ENCODE results near the gene KTN1.

Gene KTN1

GRCh38 chr14:55579724-55580469 lies at the start of gene KTN1:
KTN1 (plus strand) TSS chr14:55580207; CDS start chr14:55612049, 31,842 bp downstream.
- peak within 1 kb of the TSS; percentile 90 for H3K4me3 ChIP-seq (ENCODE audit: low read length)
- H3K4me1 ChIP-seq (ENCODE audit: control insufficient read depth, insufficient read depth, low read length) = peaks cover 7% of the 10 kb centered on the region

GRCh38 chr14:55530464-55530863 lies 49.5 kb upstream of the KTN1 start:
- Histone ChIP-seq H3K4me3 (ENCODE audit: low read length) (no peak overlapping the region), H3K27ac (ENCODE audit: low read depth, low read length) (no peak overlapping the region), H3K9ac (ENCODE audit: low read length) (no peak overlapping the region), H3K27me3 (ENCODE audit: control insufficient read depth, insufficient read depth, low read length) (no peaks in the 10 kb centered on the region), H3K36me3 (ENCODE audit: control insufficient read depth, insufficient read depth, low read length) (no peaks in the 10 kb centered on the region), H3K4me1 (ENCODE audit: control insufficient read depth, insufficient read depth, low read length) (no peaks in the 10 kb centered on the region)

More at GRCh38 chr14:55579724-55580469, at the start of gene KTN1:
- Histone ChIP-seq H3K9ac (ENCODE audit: low read length) (peak within 1 kb of the TSS; percentile 85), H3K27ac (ENCODE audit: low read depth, low read length) (peak within 1 kb of the TSS; percentile 89), H3K36me3 (ENCODE audit: control insufficient read depth, insufficient read depth, low read length) (no peaks in the 10 kb centered on the region), H3K27me3 (ENCODE audit: control insufficient read depth, insufficient read depth, low read length) (no peaks in the 10 kb centered on the region)

- H3K27me3 ChIP-seq (ENCODE audit: control insufficient read depth, insufficient read depth, low read length) = no peaks in the 10 kb centered on the region
- no peak overlapping the region for H3K9ac ChIP-seq (ENCODE audit: low read length)
- H3K4me3 ChIP-seq (ENCODE audit: low read length) = no peak overlapping the region
- H3K4me1 ChIP-seq (ENCODE audit: control insufficient read depth, insufficient read depth, low read length) = no peaks in the 10 kb centered on the region
- H3K27ac ChIP-seq (ENCODE audit: low read depth, low read length) = no peak overlapping the region
- no peaks in the 10 kb centered on the region for H3K36me3 ChIP-seq (ENCODE audit: control insufficient read depth, insufficient read depth, low read length)
Observed at GRCh38 chr14:55532645-55533344, 47.2 kb upstream of the KTN1 start.

- Histone ChIP-seq H3K4me3 (ENCODE audit: low read length) (no peak overlapping the region), H3K27me3 (ENCODE audit: control insufficient read depth, insufficient read depth, low read length) (no peaks in the 10 kb centered on the region), H3K36me3 (ENCODE audit: control insufficient read depth, insufficient read depth, low read length) (no peaks in the 10 kb centered on the region), H3K27ac (ENCODE audit: low read depth, low read length) (no peak overlapping the region), H3K9ac (ENCODE audit: low read length) (no peak overlapping the region), H3K4me1 (ENCODE audit: control insufficient read depth, insufficient read depth, low read length) (no peaks in the 10 kb centered on the region)
Observed at GRCh38 chr14:55533960-55534359, 46.0 kb upstream of the KTN1 start.

GRCh38 chr14:55535516-55536203 lies 44.3 kb upstream of the KTN1 start:
- Histone ChIP-seq H3K36me3 (ENCODE audit: control insufficient read depth, insufficient read depth, low read length) (no peaks in the 10 kb centered on the region), H3K4me1 (ENCODE audit: control insufficient read depth, insufficient read depth, low read length) (no peaks in the 10 kb centered on the region), H3K4me3 (ENCODE audit: low read length) (no peak overlapping the region), H3K27me3 (ENCODE audit: control insufficient read depth, insufficient read depth, low read length) (no peaks in the 10 kb centered on the region), H3K9ac (ENCODE audit: low read length) (no peak overlapping the region), H3K27ac (ENCODE audit: low read depth, low read length) (no peak overlapping the region)

- H3K36me3 ChIP-seq (ENCODE audit: control insufficient read depth, insufficient read depth, low read length) = no peaks in the 10 kb centered on the region
- H3K4me3 ChIP-seq (ENCODE audit: low read length) = no peak overlapping the region
- H3K27me3 ChIP-seq (ENCODE audit: control insufficient read depth, insufficient read depth, low read length) = no peaks in the 10 kb centered on the region
- H3K4me1 ChIP-seq (ENCODE audit: control insufficient read depth, insufficient read depth, low read length) = no peaks in the 10 kb centered on the region
- H3K27ac ChIP-seq (ENCODE audit: low read depth, low read length) = no peak overlapping the region
- H3K9ac ChIP-seq (ENCODE audit: low read length) = no peak overlapping the region
Observed at GRCh38 chr14:55536204-55536708, 43.8 kb upstream of the KTN1 start.

GRCh38 chr14:55537782-55538181 lies 42.2 kb upstream of the KTN1 start:
- H3K4me1 ChIP-seq (ENCODE audit: control insufficient read depth, insufficient read depth, low read length) = no peaks in the 10 kb centered on the region
- no peak overlapping the region for H3K4me3 ChIP-seq (ENCODE audit: low read length)
- H3K27ac ChIP-seq (ENCODE audit: low read depth, low read length) = no peak overlapping the region
- no peaks in the 10 kb centered on the region for H3K27me3 ChIP-seq (ENCODE audit: control insufficient read depth, insufficient read depth, low read length)
- H3K36me3 ChIP-seq (ENCODE audit: control insufficient read depth, insufficient read depth, low read length) = no peaks in the 10 kb centered on the region
- H3K9ac ChIP-seq (ENCODE audit: low read length) = no peak overlapping the region

- Histone ChIP-seq H3K36me3 (ENCODE audit: control insufficient read depth, insufficient read depth, low read length) (no peaks in the 10 kb centered on the region), H3K27me3 (ENCODE audit: control insufficient read depth, insufficient read depth, low read length) (no peaks in the 10 kb centered on the region), H3K27ac (ENCODE audit: low read depth, low read length) (no peak overlapping the region), H3K9ac (ENCODE audit: low read length) (no peak overlapping the region), H3K4me1 (ENCODE audit: control insufficient read depth, insufficient read depth, low read length) (no peaks in the 10 kb centered on the region), H3K4me3 (ENCODE audit: low read length) (no peak overlapping the region)
Observed at GRCh38 chr14:55539975-55540374, 40.0 kb upstream of the KTN1 start.

GRCh38 chr14:55540847-55541773 lies 38.9 kb upstream of the KTN1 start:
- Histone ChIP-seq H3K27me3 (ENCODE audit: control insufficient read depth, insufficient read depth, low read length) (no peaks in the 10 kb centered on the region), H3K36me3 (ENCODE audit: control insufficient read depth, insufficient read depth, low read length) (no peaks in the 10 kb centered on the region), H3K4me3 (ENCODE audit: low read length) (no peak overlapping the region), H3K9ac (ENCODE audit: low read length) (no peak overlapping the region), H3K27ac (ENCODE audit: low read depth, low read length) (no peak overlapping the region), H3K4me1 (ENCODE audit: control insufficient read depth, insufficient read depth, low read length) (no peaks in the 10 kb centered on the region)

GRCh38 chr14:55545779-55546178 lies 34.2 kb upstream of the KTN1 start:
- no peaks in the 10 kb centered on the region for H3K4me1 ChIP-seq (ENCODE audit: control insufficient read depth, insufficient read depth, low read length)
- H3K9ac ChIP-seq (ENCODE audit: low read length) = no peak overlapping the region
- H3K36me3 ChIP-seq (ENCODE audit: control insufficient read depth, insufficient read depth, low read length) = no peaks in the 10 kb centered on the region
- no peak overlapping the region for H3K4me3 ChIP-seq (ENCODE audit: low read length)
- H3K27ac ChIP-seq (ENCODE audit: low read depth, low read length) = no peak overlapping the region
- H3K27me3 ChIP-seq (ENCODE audit: control insufficient read depth, insufficient read depth, low read length) = no peaks in the 10 kb centered on the region

- H3K36me3 ChIP-seq (ENCODE audit: control insufficient read depth, insufficient read depth, low read length) = no peaks in the 10 kb centered on the region
- H3K27me3 ChIP-seq (ENCODE audit: control insufficient read depth, insufficient read depth, low read length) = no peaks in the 10 kb centered on the region
- no peaks in the 10 kb centered on the region for H3K4me1 ChIP-seq (ENCODE audit: control insufficient read depth, insufficient read depth, low read length)
- H3K27ac ChIP-seq (ENCODE audit: low read depth, low read length) = no peak overlapping the region
- H3K9ac ChIP-seq (ENCODE audit: low read length) = no peak overlapping the region
- H3K4me3 ChIP-seq (ENCODE audit: low read length) = no peak overlapping the region
Observed at GRCh38 chr14:55546212-55546874, 33.7 kb upstream of the KTN1 start.

Data from rectal smooth muscle tissue (tissue), 1 donor.